K562 (cell line): Measurements from ENCODE around the gene ZACN. TPM values are rescaled to one million over a fixed set of nuclear protein-coding genes. Genes with fewer than 3 reads are reported as not detected.
A peak's percentile ranks its signal among the peaks of the same experiment; 100 is the strongest.

Experiments
- ARHGAP35 ChIP-seq: fragments of 450-650 bp; IDR thresholded peaks from 2 replicates; pipeline ENCODE4 v1.6.1; 2018; ENCODE audit not compliant: partially characterized antibody
- BRD4 ChIP-seq: fragments of 200-600 bp; sonication (generic); IDR thresholded peaks from 2 replicates; pipeline ENCODE4 v1.6.1; 2017; ENCODE audit warnings: inconsistent platforms
- CBX2 ChIP-seq: fragments of 200-600 bp; sonication (generic); IDR thresholded peaks from one replicate; pipeline ENCODE4 v1.6.1; 2012; ENCODE audit warnings: mild to moderate bottlenecking, low read length, inconsistent platforms; ENCODE audit not compliant: insufficient read depth, poor library complexity, severe bottlenecking
- CEBPG ChIP-seq, 3 experiments: fragments of 200-800 bp in 1 of 3; sonication (Bioruptor generic) in 1 of 3; sonication (generic) in 1 of 3; formaldehyde crosslinking in 1 of 3; IDR thresholded peaks in 2 of 3; conservative IDR thresholded peaks in 1 of 3; 2 replicates each; pipeline versions ENCODE4 v1.6.1 to v1.8.0; 2016 to 2022; ENCODE audit warnings: missing compliant biosample characterization in 2 of 3, missing genetic modification characterization in 2 of 3, mild to moderate bottlenecking in 1 of 3, missing genetic modification reagents in 1 of 3
- CREB1 ChIP-seq, 2 experiments: sonication (generic) in 1 of 2; formaldehyde crosslinking in 1 of 2; IDR thresholded peaks; 2 replicates each; pipeline versions ENCODE4 v1.6.1 to v1.8.0; 2012 to 2022; ENCODE audit warnings: inconsistent platforms in 1 of 2, mild to moderate bottlenecking in 1 of 2, missing genetic modification reagents in 1 of 2, moderate library complexity in 1 of 2
- FOXK2 ChIP-seq, 2 experiments: fragments of 450-650 bp; IDR thresholded peaks in 1 of 2; conservative IDR thresholded peaks in 1 of 2; 2 replicates each; pipeline ENCODE4 v1.6.1; 2016; ENCODE audit warnings: low read depth in 2 of 2, mild to moderate bottlenecking in 1 of 2
- MAZ ChIP-seq, 2 experiments: fragments of 450-650 bp in 1 of 2; sonication (generic) in 1 of 2; formaldehyde crosslinking; IDR thresholded peaks in 1 of 2; conservative IDR thresholded peaks in 1 of 2; 2 replicates each; pipeline versions ENCODE4 v1.4.0 to v1.5.0; 2020; ENCODE audit warnings: mild to moderate bottlenecking in 1 of 2, missing genetic modification reagents in 1 of 2
- MYBL2 ChIP-seq, 2 experiments: fragments of 450-650 bp in 1 of 2; sonication (generic) in 1 of 2; formaldehyde crosslinking in 1 of 2; IDR thresholded peaks; 2 replicates each; pipeline versions ENCODE4 v1.6.1 to v1.8.1; 2017 to 2022; ENCODE audit warnings: borderline replicate concordance in 1 of 2, inconsistent platforms in 1 of 2, low read depth in 1 of 2, mild to moderate bottlenecking in 1 of 2, missing genetic modification reagents in 1 of 2, moderate library complexity in 1 of 2
- NCOR1 ChIP-seq: fragments of 450-650 bp; IDR thresholded peaks from 2 replicates; pipeline ENCODE4 v1.6.1; 2016; ENCODE audit warnings: mild to moderate bottlenecking, moderate library complexity
- NFE2 ChIP-seq: IDR thresholded peaks from 2 replicates; pipeline ENCODE4 v1.6.1; 2014; ENCODE audit warnings: antibody characterized with exemption, low read depth
- NFE2L1 ChIP-seq: fragments of 450-650 bp; IDR thresholded peaks from 2 replicates; pipeline ENCODE4 v1.6.1; 2016; ENCODE audit warnings: missing genetic modification characterization, low read depth, mild to moderate bottlenecking, missing compliant biosample characterization, moderate library complexity, borderline replicate concordance
- NFIX ChIP-seq: fragments of 250-450 bp; sonication (Bioruptor Pico); IDR thresholded peaks from 2 replicates; pipeline ENCODE4 v1.4.0; 2020; ENCODE audit warnings: low read depth, mild to moderate bottlenecking, moderate library complexity
- RBBP5 ChIP-seq: fragments of 200-600 bp; sonication (generic); IDR thresholded peaks from 2 replicates; pipeline ENCODE4 v1.6.1; 2012; ENCODE audit warnings: borderline replicate concordance, mild to moderate bottlenecking, low read length, control low read depth, inconsistent platforms; ENCODE audit not compliant: insufficient read depth, poor library complexity, severe bottlenecking
- RFX7 ChIP-seq: fragments of 250-450 bp; sonication (Bioruptor Pico); IDR thresholded peaks from 2 replicates; pipeline ENCODE4 v1.5.1; 2021; ENCODE audit warnings: mild to moderate bottlenecking
- SIN3B ChIP-seq: fragments of 450-650 bp; IDR thresholded peaks from 2 replicates; pipeline ENCODE4 v1.6.1; 2017; ENCODE audit warnings: low read depth, mild to moderate bottlenecking, moderate library complexity
- STAG1 ChIP-seq: sonication (generic); formaldehyde crosslinking; IDR thresholded peaks from 2 replicates; pipeline ENCODE4 v1.5.0; 2020; ENCODE audit warnings: missing genetic modification reagents, borderline replicate concordance
- U2AF1 ChIP-seq: fragments of 200-400 bp; formaldehyde crosslinking; optimal IDR thresholded peaks from 2 replicates; pipeline ENCODE3; 2017; ENCODE audit warnings: mild to moderate bottlenecking, low read depth, low read length, moderate library complexity
- XRCC4 ChIP-seq: IDR thresholded peaks from one replicate; pipeline ENCODE4 v1.6.1; 2011; ENCODE audit not compliant: insufficient read depth, insufficient read length; ENCODE audit errors: extremely low read depth
- ZBTB17 ChIP-seq: fragments of 450-650 bp; formaldehyde crosslinking; IDR thresholded peaks from 2 replicates; pipeline ENCODE4 v1.4.0; 2020; ENCODE audit warnings: mild to moderate bottlenecking
- polyA plus RNA-seq, 8 experiments: library from polyadenylated mRNA; depleted of rRNA in 4 of 8; stranded (reverse) in 5 of 8; unstranded in 3 of 8; fragments of >200 nt; fragmentation: Nextera tagmentation in 2 of 8; fragmentation: Illumina TruSeq in 1 of 8; extraction: Ambion mirVana in 2 of 8; extraction: Trizol in 1 of 8; gene quantifications; 2 replicates each; pipeline versions ENCODE4 v1.2.1 to v1.2.3, GENCODE V29; 2011 to 2014; ENCODE audit warnings: inconsistent platforms in 1 of 8, missing spikeins in 1 of 8
- total RNA-seq, 7 experiments: library from RNA; depleted of rRNA in 6 of 7; stranded (reverse); fragments of >200 nt in 6 of 7; fragmentation: Illumina TruSeq in 2 of 7; extraction: Trizol in 2 of 7; gene quantifications; 2 replicates each; pipeline versions ENCODE4 v1.2.1 to v1.2.3, GENCODE V29; 2011 to 2021; ENCODE audit warnings: low replicate concordance in 1 of 7
- TF ChIP-seq, protein P1 (sequence below), 2 experiments: fragments of 450-650 bp; IDR thresholded peaks; 2 replicates each; pipeline ENCODE4 v1.6.1; 2016
- TF ChIP-seq, protein P2 (sequence below), 2 experiments: fragments of 450-650 bp in 1 of 2; sonication (generic) in 1 of 2; formaldehyde crosslinking; conservative IDR thresholded peaks; 2 replicates each; pipeline versions ENCODE4 v1.4.0 to v1.8.1; 2020 to 2022; ENCODE audit warnings: mild to moderate bottlenecking in 1 of 2, missing genetic modification reagents in 1 of 2
- TF ChIP-seq, protein P3 (sequence below): fragments of 450-650 bp; IDR thresholded peaks from 2 replicates; pipeline ENCODE4 v1.6.1; 2016; ENCODE audit warnings: borderline replicate concordance

ZACN gene
- total and polyA plus RNA-seq, 9 of the 15 experiments (the other 6 are each of a cell fraction or from before 2014, with no cell fraction given) = 0.07 TPM; not detected in 8

DNA sequence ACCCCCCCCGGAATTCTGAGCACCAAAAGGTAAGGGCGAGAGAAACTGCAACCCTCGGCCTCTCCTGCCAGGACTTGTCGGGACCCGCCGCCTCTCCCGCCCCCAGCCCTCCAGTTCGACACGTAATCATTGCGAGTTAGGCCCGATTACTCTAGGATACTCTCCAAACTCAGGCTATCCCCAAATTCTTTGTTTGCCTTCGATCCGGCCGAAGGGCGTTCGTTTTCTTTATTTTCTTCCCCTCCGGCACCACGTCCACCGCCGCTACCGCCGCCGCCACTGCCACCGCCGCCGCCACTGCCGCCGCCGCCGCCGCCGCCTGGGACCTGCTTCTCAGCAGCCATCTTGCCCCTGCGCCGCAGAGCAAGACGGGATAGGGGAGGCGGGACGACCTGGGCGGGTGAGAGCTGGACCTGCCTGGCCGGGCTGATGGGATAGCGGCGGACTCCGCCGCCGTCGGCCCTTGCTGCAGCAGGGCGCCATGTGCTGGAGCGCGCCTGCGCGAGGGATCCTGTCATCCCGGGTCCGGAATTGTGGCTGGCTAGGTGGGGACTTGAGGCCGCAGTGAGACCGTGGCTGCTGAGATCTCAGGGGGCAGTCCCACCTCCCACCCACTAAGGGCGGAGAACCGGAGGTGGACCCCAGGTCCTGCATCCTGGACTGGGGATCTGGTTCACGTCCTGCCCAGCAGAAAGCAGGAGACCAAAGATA, 6.7 kb upstream of the ZACN start, which contains the start of gene SRP68 (continued):
- TF ChIP-seq, protein P1, sequence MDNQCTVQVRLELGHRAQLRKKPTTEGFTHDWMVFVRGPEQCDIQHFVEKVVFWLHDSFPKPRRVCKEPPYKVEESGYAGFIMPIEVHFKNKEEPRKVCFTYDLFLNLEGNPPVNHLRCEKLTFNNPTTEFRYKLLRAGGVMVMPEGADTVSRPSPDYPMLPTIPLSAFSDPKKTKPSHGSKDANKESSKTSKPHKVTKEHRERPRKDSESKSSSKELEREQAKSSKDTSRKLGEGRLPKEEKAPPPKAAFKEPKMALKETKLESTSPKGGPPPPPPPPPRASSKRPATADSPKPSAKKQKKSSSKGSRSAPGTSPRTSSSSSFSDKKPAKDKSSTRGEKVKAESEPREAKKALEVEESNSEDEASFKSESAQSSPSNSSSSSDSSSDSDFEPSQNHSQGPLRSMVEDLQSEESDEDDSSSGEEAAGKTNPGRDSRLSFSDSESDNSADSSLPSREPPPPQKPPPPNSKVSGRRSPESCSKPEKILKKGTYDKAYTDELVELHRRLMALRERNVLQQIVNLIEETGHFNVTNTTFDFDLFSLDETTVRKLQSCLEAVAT (IDR thresholded peaks at IDR 0.05) = no peak
- TF ChIP-seq STAG1 (CRISPR knock-in tag) = 0 out of 2 replicates have a peak, but pooled peaks have one; percentile 34
- TF ChIP-seq XRCC4 = no peak
- TF ChIP-seq MAZ (CRISPR knock-in tag; conservative IDR thresholded peaks at IDR 0.05 in 1 of 2, IDR thresholded peaks at IDR 0.05 in 1 of 2) = peak in 1 of 2 experiments; percentile 76; a peak in 3 of 4 replicates
- TF ChIP-seq, protein P2, sequence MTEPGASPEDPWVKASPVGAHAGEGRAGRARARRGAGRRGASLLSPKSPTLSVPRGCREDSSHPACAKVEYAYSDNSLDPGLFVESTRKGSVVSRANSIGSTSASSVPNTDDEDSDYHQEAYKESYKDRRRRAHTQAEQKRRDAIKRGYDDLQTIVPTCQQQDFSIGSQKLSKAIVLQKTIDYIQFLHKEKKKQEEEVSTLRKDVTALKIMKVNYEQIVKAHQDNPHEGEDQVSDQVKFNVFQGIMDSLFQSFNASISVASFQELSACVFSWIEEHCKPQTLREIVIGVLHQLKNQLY (CRISPR knock-in tag; conservative IDR thresholded peaks at IDR 0.05) = no peak
- TF ChIP-seq NFE2L1 (tag) = no peak
- no peak for TF ChIP-seq NFE2
- TF ChIP-seq RBBP5 = peak; percentile 77
- TF ChIP-seq ARHGAP35 = no peak
- TF ChIP-seq, protein P3, sequence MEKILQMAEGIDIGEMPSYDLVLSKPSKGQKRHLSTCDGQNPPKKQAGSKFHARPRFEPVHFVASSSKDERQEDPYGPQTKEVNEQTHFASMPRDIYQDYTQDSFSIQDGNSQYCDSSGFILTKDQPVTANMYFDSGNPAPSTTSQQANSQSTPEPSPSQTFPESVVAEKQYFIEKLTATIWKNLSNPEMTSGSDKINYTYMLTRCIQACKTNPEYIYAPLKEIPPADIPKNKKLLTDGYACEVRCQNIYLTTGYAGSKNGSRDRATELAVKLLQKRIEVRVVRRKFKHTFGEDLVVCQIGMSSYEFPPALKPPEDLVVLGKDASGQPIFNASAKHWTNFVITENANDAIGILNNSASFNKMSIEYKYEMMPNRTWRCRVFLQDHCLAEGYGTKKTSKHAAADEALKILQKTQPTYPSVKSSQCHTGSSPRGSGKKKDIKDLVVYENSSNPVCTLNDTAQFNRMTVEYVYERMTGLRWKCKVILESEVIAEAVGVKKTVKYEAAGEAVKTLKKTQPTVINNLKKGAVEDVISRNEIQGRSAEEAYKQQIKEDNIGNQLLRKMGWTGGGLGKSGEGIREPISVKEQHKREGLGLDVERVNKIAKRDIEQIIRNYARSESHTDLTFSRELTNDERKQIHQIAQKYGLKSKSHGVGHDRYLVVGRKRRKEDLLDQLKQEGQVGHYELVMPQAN = no peak
- TF ChIP-seq NFIX = no peak
- peak; percentile 83; the same call in 1 of the 2 replicates for TF ChIP-seq BRD4
- 0 out of 2 replicates have a peak, but pooled peaks have one; percentile 5 for TF ChIP-seq CEBPG (CRISPR knock-in tag; IDR thresholded peaks at IDR 0.05)
- TF ChIP-seq CEBPG (tag; conservative IDR thresholded peaks at IDR 0.05 in 1 of 2, IDR thresholded peaks at IDR 0.05 in 1 of 2) = no peak
- TF ChIP-seq RFX7 (CRISPR knock-in tag) = no peak
- no peak for TF ChIP-seq MYBL2 (IDR thresholded peaks at IDR 0.05; ENCODE audit: low read depth)
- no peak for TF ChIP-seq MYBL2 (CRISPR knock-in tag; IDR thresholded peaks at IDR 0.05; ENCODE audit: borderline replicate concordance)
- no peak for TF ChIP-seq CREB1 (IDR thresholded peaks at IDR 0.05)
- peak; percentile 43; the same call in 1 of the 2 replicates for TF ChIP-seq CREB1 (CRISPR knock-in tag; IDR thresholded peaks at IDR 0.05)
- TF ChIP-seq CBX2 = no peak
- TF ChIP-seq ZBTB17 = 0 out of 2 replicates have a peak, but pooled peaks have one; percentile 43
- no peak for TF ChIP-seq FOXK2 (conservative IDR thresholded peaks at IDR 0.05 in 1 of 2, IDR thresholded peaks at IDR 0.05 in 1 of 2; ENCODE audit: low read depth in 2 of 2)
- no peak for TF ChIP-seq U2AF1
- no peak for TF ChIP-seq NCOR1
- peak; percentile 94 for TF ChIP-seq SIN3B
